Neuronal stem cell (in vitro differentiated cells): ENCODE measurements around the gene TAF4.
A peak's percentile ranks its signal among the peaks of the same experiment; 100 is the strongest.

Experiments
- DNase-seq: peaks from one replicate; pipeline ENCODE4 v3.0.0-alpha.2; 2013; ENCODE audit warnings: low spot score
- H2AFZ ChIP-seq: one replicate; pipeline ENCODE4 v1.6.1; 2013; ENCODE audit warnings: mild to moderate bottlenecking, low read length, inconsistent platforms
- H2AK5ac ChIP-seq: 2 replicates; pipeline ENCODE4 v1.6.1; 2013; ENCODE audit warnings: low read depth, mild to moderate bottlenecking, inconsistent platforms, low read length, moderate library complexity, mixed read lengths
- H2BK120ac ChIP-seq: 2 replicates; pipeline ENCODE4 v1.6.1; 2013; ENCODE audit warnings: low read depth, mild to moderate bottlenecking, inconsistent platforms, low read length, moderate library complexity, mixed read lengths
- H2BK12ac ChIP-seq: one replicate; pipeline ENCODE4 v1.6.1; 2013; ENCODE audit warnings: low read length, inconsistent platforms
- H2BK15ac ChIP-seq: 2 replicates; pipeline ENCODE4 v1.6.1; 2013; ENCODE audit warnings: mild to moderate bottlenecking, low read length, inconsistent platforms, mixed read lengths
- H2BK5ac ChIP-seq: one replicate; pipeline ENCODE4 v1.6.1; 2013; ENCODE audit warnings: inconsistent platforms, mild to moderate bottlenecking, low read length, moderate library complexity
- H3K14ac ChIP-seq: one replicate; pipeline ENCODE4 v1.6.1; 2013; ENCODE audit warnings: low read length, inconsistent platforms
- H3K18ac ChIP-seq: 2 replicates; pipeline ENCODE4 v1.6.1; 2013; ENCODE audit warnings: low read length, inconsistent platforms
- H3K23ac ChIP-seq: 2 replicates; pipeline ENCODE4 v1.6.1; 2013; ENCODE audit warnings: low read depth, mild to moderate bottlenecking, mixed read lengths, low read length, inconsistent platforms; ENCODE audit not compliant: poor library complexity
- H3K27ac ChIP-seq: replicated peaks from 3 replicates; pipeline ENCODE4 v1.5.1; 2013; ENCODE audit warnings: low read length, inconsistent platforms
- H3K27me3 ChIP-seq, 3 experiments: 2 replicates each; pipeline ENCODE4 v1.6.1; 2013; ENCODE audit warnings: low read length in 3 of 3, mild to moderate bottlenecking in 2 of 3, inconsistent platforms in 1 of 3, low read depth in 1 of 3, mixed read lengths in 1 of 3, moderate library complexity in 1 of 3; ENCODE audit not compliant: control insufficient read depth in 3 of 3, insufficient read depth in 3 of 3
- H3K36me3 ChIP-seq, 2 donors: replicated peaks in 1 of 2; 2 replicates each; pipeline ENCODE4 v1.6.1; 2013; ENCODE audit warnings: low read length in 2 of 2; ENCODE audit not compliant: control insufficient read depth in 2 of 2, insufficient read depth in 2 of 2
- H3K4ac ChIP-seq: 2 replicates; pipeline ENCODE4 v1.6.1; 2013; ENCODE audit warnings: inconsistent platforms, mild to moderate bottlenecking, low read length, moderate library complexity
- H3K4me1 ChIP-seq, 2 donors: 1 replicate in 1 of 2; 2 replicates in 1 of 2; pipeline ENCODE4 v1.6.1; 2013; ENCODE audit warnings: low read length in 2 of 2, low read depth in 1 of 2; ENCODE audit not compliant: control insufficient read depth in 2 of 2, insufficient read depth in 1 of 2
- H3K4me2 ChIP-seq: one replicate; pipeline ENCODE4 v1.6.1; 2013; ENCODE audit warnings: mild to moderate bottlenecking, low read length, inconsistent platforms; ENCODE audit not compliant: insufficient read depth, poor library complexity, severe bottlenecking
- H3K4me3 ChIP-seq, 2 donors: 2 replicates each; pipeline ENCODE4 v1.5.1; 2013; ENCODE audit warnings: low read length in 2 of 2, mild to moderate bottlenecking in 2 of 2, inconsistent platforms in 1 of 2, moderate library complexity in 1 of 2
- H3K79me1 ChIP-seq: one replicate; pipeline ENCODE4 v1.6.1; 2013; ENCODE audit warnings: low read depth, mild to moderate bottlenecking, inconsistent platforms, low read length, moderate library complexity
- H3K9ac ChIP-seq: one replicate; pipeline ENCODE4 v1.6.1; 2013; ENCODE audit warnings: mild to moderate bottlenecking, low read depth, low read length, inconsistent platforms; ENCODE audit not compliant: poor library complexity
- H3K9me3 ChIP-seq, 2 donors: replicated peaks in 1 of 2; 2 replicates each; pipeline versions ENCODE3 to v1.6.1; 2013; ENCODE audit warnings: low read length in 2 of 2, mild to moderate bottlenecking in 2 of 2, inconsistent platforms in 1 of 2, low read depth in 1 of 2, mixed read lengths in 1 of 2, moderate library complexity in 1 of 2; ENCODE audit not compliant: control insufficient read depth in 2 of 2, insufficient read depth in 1 of 2
- H4K8ac ChIP-seq: one replicate; pipeline ENCODE4 v1.6.1; 2013; ENCODE audit warnings: low read depth, mild to moderate bottlenecking, inconsistent platforms, low read length, moderate library complexity
- H4K91ac ChIP-seq: one replicate; pipeline ENCODE4 v1.6.1; 2013; ENCODE audit warnings: low read length, low read depth, mild to moderate bottlenecking, inconsistent platforms; ENCODE audit not compliant: poor library complexity
- WGBS, 2 donors: extraction: QIAGEN DNeasy Blood & Tissue Kit; methylation state at CpG; one replicate each; pipeline ENCODE4 v1.1.7; 2013; ENCODE audit warnings: missing lambda C conversion rate in 2 of 2, mixed read lengths in 1 of 2; ENCODE audit not compliant: insufficient read length in 2 of 2, insufficient replicate concordance in 1 of 2; ENCODE audit errors: extremely low coverage in 2 of 2; 5-methylcytosine and 5-hydroxymethylcytosine counted together

TAF4 gene

GRCh38 chr20:62051546-62052255 lies 14.0 kb downstream of the TAF4 start:
- peak overlapping the region in 1 of 2 donors; percentile 39 for H3K4me3 ChIP-seq
- peaks cover 0 to 4% of the 10 kb centered on the region in 2 donors for H3K4me1 ChIP-seq
- peaks cover 6 to 25% of the 10 kb centered on the region in 2 donors for H3K9me3 ChIP-seq
- no peak for DNase-seq
- peaks cover 47% of the 10 kb centered on the region for H3K79me1 ChIP-seq
- H2BK120ac ChIP-seq: no peak overlapping the region
- no CpG with 5 or more reads among the region's 17 CpGs for WGBS, 2 donors
- H3K23ac ChIP-seq: peak overlapping the region; percentile 65
- no peak overlapping the region for H3K27ac ChIP-seq
- H3K4ac ChIP-seq: no peak overlapping the region
- no peak overlapping the region for H3K9ac ChIP-seq
- no peak overlapping the region for H2BK15ac ChIP-seq
- peaks cover 20 to 33% of the 10 kb centered on the region in 2 donors for H3K36me3 ChIP-seq
- H3K27me3 ChIP-seq: no peaks in the 10 kb centered on the region
- H3K14ac ChIP-seq: no peak overlapping the region
- no peak overlapping the region for H2AK5ac ChIP-seq
- no peak overlapping the region for H2AFZ ChIP-seq
- H3K18ac ChIP-seq: peak overlapping the region; percentile 64
- H3K4me2 ChIP-seq: no peak overlapping the region
- no peak overlapping the region for H4K8ac ChIP-seq
- peak overlapping the region; percentile 75 for H2BK5ac ChIP-seq
- no peak overlapping the region for H2BK12ac ChIP-seq
- no peak overlapping the region for H4K91ac ChIP-seq

GRCh38 chr20:62051144-62051543 lies 14.5 kb downstream of the TAF4 start:
- no peak for DNase-seq
- Histone ChIP-seq H2AFZ (no peak overlapping the region), H4K91ac (no peak overlapping the region), H3K4ac (no peak overlapping the region), H2BK15ac (no peak overlapping the region), H3K4me3 (no peak overlapping the region), H3K9me3 (peaks cover 6 to 20% of the 10 kb centered on the region in 2 donors), H3K4me1 (peaks cover 0 to 4% of the 10 kb centered on the region in 2 donors), H3K14ac (no peak overlapping the region), H3K23ac (peak overlapping the region; percentile 65), H3K18ac (no peak overlapping the region), H3K27me3 (no peaks in the 10 kb centered on the region), H2AK5ac (no peak overlapping the region), H3K9ac (no peak overlapping the region), H2BK5ac (no peak overlapping the region), H2BK120ac (no peak overlapping the region), H3K79me1 (peaks cover 47% of the 10 kb centered on the region), H3K4me2 (no peak overlapping the region), H2BK12ac (no peak overlapping the region), H3K36me3 (peaks cover 17 to 28% of the 10 kb centered on the region in 2 donors), H4K8ac (no peak overlapping the region), H3K27ac (no peak overlapping the region)
- WGBS, 2 donors: no CpG with 5 or more reads among the region's 16 CpGs

- no peak overlapping the region for H2AFZ ChIP-seq
- peak overlapping the region; percentile 20 for H2BK5ac ChIP-seq
- H3K9me3 ChIP-seq: peaks cover 4 to 17% of the 10 kb centered on the region in 2 donors
- H3K4me2 ChIP-seq: no peak overlapping the region
- H3K27ac ChIP-seq: no peak overlapping the region
- peak overlapping the region; percentile 40 for H3K9ac ChIP-seq
- H3K23ac ChIP-seq: no peak overlapping the region
- no peak overlapping the region for H4K8ac ChIP-seq
- H2AK5ac ChIP-seq: no peak overlapping the region
- H3K27me3 ChIP-seq: no peaks in the 10 kb centered on the region
- no peak overlapping the region for H2BK12ac ChIP-seq
- H3K4me3 ChIP-seq: no peak overlapping the region
- no peak overlapping the region for H4K91ac ChIP-seq
- peak overlapping the region; percentile 33 for H3K14ac ChIP-seq
- H3K79me1 ChIP-seq: peaks cover 45% of the 10 kb centered on the region
- DNase-seq: no peak
- H3K36me3 ChIP-seq: peaks cover 15 to 23% of the 10 kb centered on the region in 2 donors
- H2BK120ac ChIP-seq: no peak overlapping the region
- H2BK15ac ChIP-seq: no peak overlapping the region
- WGBS, 2 donors: no CpG with 5 or more reads among the region's 18 CpGs
- peak overlapping the region; percentile 53 for H3K18ac ChIP-seq
- H3K4ac ChIP-seq: no peak overlapping the region
- peaks cover 0 to 4% of the 10 kb centered on the region in 2 donors for H3K4me1 ChIP-seq
These were observed 15.2 kb downstream of the TAF4 start for GRCh38 chr20:62050166-62051120.
